ENCODE results near the gene BRD3. TPM values are rescaled to one million over a fixed set of nuclear protein-coding genes. Genes with fewer than 3 reads are reported as not detected.
A peak's percentile ranks its signal among the peaks of the same experiment; 100 is the strongest.

The BRD3 gene
- total and polyA plus RNA-seq, 4 experiments from 2014 or later = 16.0 to 48.5 (median 30.5) TPM

- H3K9me3 Mint-ChIP-seq = no peaks in the 10 kb centered on the region
- peaks cover 14% of the 10 kb centered on the region for H3K4me1 ChIP-seq (ENCODE audit: insufficient read depth, low read length)
- DNase-seq = no peak
- H3K36me3 Mint-ChIP-seq = peaks cover 10 to 20% of the 10 kb centered on the region in 2 donors
- no peaks in the 10 kb centered on the region for H3K27me3 ChIP-seq (ENCODE audit: insufficient read depth, low read length)
- CTCF ChIA-PET (ENCODE audit: partially characterized antibody) = no interaction called here
- H3K4me1 Mint-ChIP-seq = peaks cover 3 to 22% (median 8%) of the 10 kb centered on the region in 4 donors
- H3K9me3 ChIP-seq (ENCODE audit: control insufficient read depth in 1 of 2, low read length in 2 of 2) = no peaks in the 10 kb centered on the region
- POLR2A ChIA-PET (ENCODE audit: partially characterized antibody) = interaction anchor here (2.2 kb wide), 1 partner anchor 38 kb away, joined by 6 read pairs; no protein-coding TSS in a partner anchor
- no peak overlapping the region for H3K27ac Mint-ChIP-seq
- H3K27ac ChIP-seq (ENCODE audit: low read depth, low read length) = no peak overlapping the region
- no peaks in the 10 kb centered on the region for H3K27me3 Mint-ChIP-seq
- no peak overlapping the region for H3K4me3 Mint-ChIP-seq
- H3K36me3 ChIP-seq (ENCODE audit: insufficient read depth, low read length) = peaks cover 8% of the 10 kb centered on the region
- intact Hi-C loops (cut with micrococcal nuclease) = no loop called here
- H3K4me3 ChIP-seq (ENCODE audit: low read length in 2 of 2) = no peak overlapping the region
Measured at GRCh38 chr9:134028575-134029247, 39.1 kb downstream of the BRD3 start.

DNA sequence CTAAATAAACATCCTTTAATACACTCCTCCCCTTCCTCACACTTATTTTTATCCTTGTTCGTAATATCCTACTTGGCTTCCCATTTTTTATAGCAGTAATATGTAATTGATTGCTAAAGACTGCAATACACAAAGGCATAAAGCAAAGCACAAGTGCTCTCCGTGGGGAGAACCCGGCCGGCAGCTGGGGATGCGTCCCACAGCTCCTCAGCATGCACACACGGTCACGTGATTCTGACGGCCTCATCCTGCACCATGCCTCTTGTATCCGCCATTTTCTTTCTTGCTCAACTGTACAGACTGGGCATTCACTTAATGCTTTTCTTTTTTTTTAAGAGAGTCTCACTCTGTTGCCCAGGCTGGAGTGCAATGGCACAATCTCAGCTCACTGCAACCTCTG lies 39.8 kb downstream of the BRD3 start:
- H3K36me3 ChIP-seq (ENCODE audit: insufficient read depth, low read length) = peaks cover 4% of the 10 kb centered on the region
- H3K4me1 ChIP-seq (ENCODE audit: insufficient read depth, low read length) = peaks cover 14% of the 10 kb centered on the region
- H3K27ac ChIP-seq (ENCODE audit: low read depth, low read length) = no peak overlapping the region
- H3K27me3 ChIP-seq (ENCODE audit: insufficient read depth, low read length) = no peaks in the 10 kb centered on the region
- ChIA-PET CTCF (ENCODE audit: partially characterized antibody) (no interaction called here), POLR2A (ENCODE audit: partially characterized antibody) (interaction anchor here (2.2 kb wide), 1 partner anchor 38 kb away, joined by 6 read pairs; no protein-coding TSS in a partner anchor)
- no peak overlapping the region for H3K4me3 ChIP-seq (ENCODE audit: low read length in 2 of 2)
- H3K9me3 ChIP-seq (ENCODE audit: control insufficient read depth in 1 of 2, low read length in 2 of 2) = no peaks in the 10 kb centered on the region
- Mint-ChIP-seq H3K4me1 (peaks cover 3 to 22% (median 7%) of the 10 kb centered on the region in 4 donors), H3K4me3 (peak overlapping the region; percentile 5 to 63 (median 55)), H3K36me3 (peaks cover 4 to 13% of the 10 kb centered on the region in 2 donors), H3K9me3 (no peaks in the 10 kb centered on the region), H3K27ac (peak overlapping the region in 1 of 7 donors; percentile 64), H3K27me3 (no peaks in the 10 kb centered on the region)
- intact Hi-C loops (cut with micrococcal nuclease) = no loop called here
- DNase-seq = no peak

DNA sequence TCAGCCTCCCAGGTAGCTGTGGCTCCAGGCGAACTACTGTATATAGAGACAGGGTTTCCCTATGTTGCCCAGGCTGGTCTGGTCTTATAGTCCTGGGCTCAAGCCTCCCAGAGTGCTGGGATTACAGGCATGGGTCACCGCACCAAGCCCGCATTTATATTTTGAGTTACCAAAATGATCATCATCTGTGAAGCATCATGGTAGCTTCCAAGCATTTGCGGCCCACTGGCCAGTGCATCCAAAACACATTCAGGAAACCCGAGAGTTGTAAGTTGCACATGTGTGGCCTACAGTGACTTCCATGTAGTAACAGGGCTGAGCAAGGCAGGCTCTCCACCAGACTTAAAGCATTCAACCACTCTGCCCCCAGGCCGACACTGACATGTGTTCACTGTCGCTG lies 40.3 kb downstream of the BRD3 start:
- Mint-ChIP-seq H3K27me3 (no peaks in the 10 kb centered on the region), H3K36me3 (peaks cover 0 to 10% of the 10 kb centered on the region in 2 donors), H3K9me3 (no peaks in the 10 kb centered on the region), H3K27ac (peak overlapping the region in 2 of 7 donors; percentile 21 to 53), H3K4me1 (peaks cover 3 to 22% (median 7%) of the 10 kb centered on the region in 4 donors), H3K4me3 (peak overlapping the region in 7 of 8 donors; percentile 5 to 83 (median 57))
- Histone ChIP-seq H3K27ac (ENCODE audit: low read depth, low read length) (no peak overlapping the region), H3K4me3 (ENCODE audit: low read length in 2 of 2) (no peak overlapping the region), H3K9me3 (ENCODE audit: control insufficient read depth in 1 of 2, low read length in 2 of 2) (no peaks in the 10 kb centered on the region), H3K27me3 (ENCODE audit: insufficient read depth, low read length) (no peaks in the 10 kb centered on the region), H3K36me3 (ENCODE audit: insufficient read depth, low read length) (peaks cover 4% of the 10 kb centered on the region), H3K4me1 (ENCODE audit: insufficient read depth, low read length) (peaks cover 14% of the 10 kb centered on the region)
- CTCF ChIA-PET (ENCODE audit: partially characterized antibody) = no interaction called here
- intact Hi-C loops (cut with micrococcal nuclease) = no loop called here
- no peak for DNase-seq
- POLR2A ChIA-PET (ENCODE audit: partially characterized antibody) = interaction anchor here (2.2 to 3.6 kb wide), 2 partner anchors 39 to 136 kb away, joined by 6 to 25 read pairs; partner anchors contain the start of gene RNU6ATAC

GRCh38 chr9:134026981-134027380 lies 40.8 kb downstream of the BRD3 start:
- ChIA-PET CTCF (ENCODE audit: partially characterized antibody) (no interaction called here), POLR2A (ENCODE audit: partially characterized antibody) (interaction anchor here (2.2 to 3.6 kb wide), 2 partner anchors 39 to 137 kb away, joined by 6 to 25 read pairs; partner anchors contain the start of gene RNU6ATAC)
- Mint-ChIP-seq H3K27ac (peak overlapping the region in 2 of 7 donors; percentile 21 to 68), H3K36me3 (peaks cover 0 to 10% of the 10 kb centered on the region in 2 donors), H3K27me3 (no peaks in the 10 kb centered on the region), H3K4me3 (peak overlapping the region; percentile 43 to 83 (median 64)), H3K4me1 (peaks cover 3 to 22% (median 7%) of the 10 kb centered on the region in 4 donors), H3K9me3 (no peaks in the 10 kb centered on the region)
- no peaks in the 10 kb centered on the region for H3K9me3 ChIP-seq (ENCODE audit: control insufficient read depth in 1 of 2, low read length in 2 of 2)
- H3K4me3 ChIP-seq (ENCODE audit: low read length in 2 of 2) = no peak overlapping the region
- intact Hi-C loops (cut with micrococcal nuclease) = no loop called here
- H3K4me1 ChIP-seq (ENCODE audit: insufficient read depth, low read length) = peaks cover 14% of the 10 kb centered on the region
- peaks cover 4% of the 10 kb centered on the region for H3K36me3 ChIP-seq (ENCODE audit: insufficient read depth, low read length)
- DNase-seq = no peak
- no peaks in the 10 kb centered on the region for H3K27me3 ChIP-seq (ENCODE audit: insufficient read depth, low read length)
- no peak overlapping the region for H3K27ac ChIP-seq (ENCODE audit: low read depth, low read length)

GRCh38 chr9:134026581-134026980 lies 41.2 kb downstream of the BRD3 start:
- Histone ChIP-seq H3K9me3 (ENCODE audit: control insufficient read depth in 1 of 2, low read length in 2 of 2) (no peaks in the 10 kb centered on the region), H3K27ac (ENCODE audit: low read depth, low read length) (no peak overlapping the region), H3K4me3 (ENCODE audit: low read length in 2 of 2) (peak overlapping the region in 1 of 2 donors; percentile 89), H3K4me1 (ENCODE audit: insufficient read depth, low read length) (peaks cover 14% of the 10 kb centered on the region), H3K36me3 (ENCODE audit: insufficient read depth, low read length) (peaks cover under 1% of the 10 kb centered on the region), H3K27me3 (ENCODE audit: insufficient read depth, low read length) (no peaks in the 10 kb centered on the region)
- Mint-ChIP-seq H3K4me3 (peak overlapping the region; percentile 61 to 86 (median 81)), H3K9me3 (no peaks in the 10 kb centered on the region), H3K36me3 (peaks cover 0 to 10% of the 10 kb centered on the region in 2 donors), H3K27me3 (no peaks in the 10 kb centered on the region), H3K4me1 (peaks cover 3 to 22% (median 7%) of the 10 kb centered on the region in 4 donors), H3K27ac (peak overlapping the region in 1 of 7 donors; percentile 52)
- no peak for DNase-seq
- intact Hi-C loops (cut with micrococcal nuclease) = no loop called here
- ChIA-PET POLR2A (ENCODE audit: partially characterized antibody) (interaction anchor here (0.8 to 3.6 kb wide), 5 partner anchors 9 to 137 kb away, joined by 3 to 26 read pairs (median 10); partner anchors contain the start of genes RNU6ATAC and WDR5), CTCF (ENCODE audit: partially characterized antibody) (interaction anchor here (2.4 kb wide), 1 partner anchor 32 kb away, joined by 10 read pairs; no protein-coding TSS in a partner anchor)

DNA sequence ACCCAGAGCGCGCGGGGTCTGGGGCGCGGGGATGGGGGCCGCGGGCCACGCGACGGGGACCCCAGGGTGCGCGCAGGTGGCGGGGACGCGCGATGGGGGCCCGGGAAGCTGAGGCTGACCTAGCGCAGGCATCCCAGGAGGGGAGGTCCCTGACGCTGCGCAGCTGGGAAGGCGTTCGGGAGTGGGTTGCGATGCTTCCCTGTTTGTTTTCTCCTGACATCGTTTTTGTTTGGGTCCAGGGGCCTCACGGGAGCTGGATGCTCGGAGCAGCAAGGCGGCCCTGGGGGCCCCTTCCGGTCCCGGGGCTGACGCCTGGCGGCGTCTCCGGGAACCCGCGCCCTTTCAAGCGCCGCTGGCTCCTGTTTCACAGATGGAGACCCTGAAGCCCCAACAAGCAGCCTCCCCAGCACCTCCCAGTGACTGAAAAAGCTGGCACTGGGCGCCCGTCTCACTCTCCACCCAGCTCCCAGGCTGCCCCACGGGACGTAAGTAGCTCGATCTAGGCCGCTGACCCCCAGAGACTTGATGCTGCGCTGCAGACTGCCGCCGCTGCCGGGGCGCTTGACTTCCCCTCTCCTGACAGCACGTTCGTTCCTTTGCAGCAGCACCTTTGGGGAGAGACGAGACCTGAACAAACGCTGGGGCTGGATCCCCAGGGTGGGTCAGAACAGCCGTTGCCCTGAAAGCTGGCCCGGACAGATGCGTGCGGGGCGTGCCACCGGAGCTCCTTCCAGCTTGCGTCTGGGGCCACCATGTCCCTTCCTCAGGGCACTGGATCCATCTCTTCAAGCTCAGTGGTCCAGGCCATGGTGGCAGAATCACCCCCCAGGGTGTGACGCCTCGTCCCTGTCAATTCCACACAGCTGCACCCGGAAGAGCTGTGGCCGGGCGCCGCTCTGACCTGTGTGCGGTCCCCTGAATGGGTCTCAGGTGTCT lies 42.0 kb downstream of the BRD3 start:
- intact Hi-C loops (cut with micrococcal nuclease) = loop anchor here (1.0 kb wide), 4 partner anchors 34 to 138 kb away; partner anchors contain the start of genes BRD3, RNU6ATAC and VAV2
- Histone ChIP-seq H3K27me3 (ENCODE audit: insufficient read depth, low read length) (no peaks in the 10 kb centered on the region), H3K9me3 (ENCODE audit: control insufficient read depth in 1 of 2, low read length in 2 of 2) (no peaks in the 10 kb centered on the region), H3K4me3 (ENCODE audit: low read length in 2 of 2) (peak overlapping the region; percentile 36 to 89), H3K4me1 (ENCODE audit: insufficient read depth, low read length) (peaks cover 14% of the 10 kb centered on the region), H3K36me3 (ENCODE audit: insufficient read depth, low read length) (no peaks in the 10 kb centered on the region), H3K27ac (ENCODE audit: low read depth, low read length) (peak overlapping the region; percentile 68)
- peak overlapping the region in 5 of 7 donors; percentile 31 to 85 (median 52) for H3K27ac Mint-ChIP-seq
- H3K4me3 Mint-ChIP-seq = peak overlapping the region; percentile 78 to 86 (median 82)
- H3K9me3 Mint-ChIP-seq = no peaks in the 10 kb centered on the region
- H3K27me3 Mint-ChIP-seq = no peaks in the 10 kb centered on the region
- ChIA-PET POLR2A (ENCODE audit: partially characterized antibody) (interaction anchor here (0.6 to 3.6 kb wide), 8 partner anchors 9 to 381 kb away, joined by 3 to 26 read pairs (median 6); partner anchors contain the start of genes RNU6ATAC and WDR5), CTCF (ENCODE audit: partially characterized antibody) (interaction anchor here (1.2 to 2.4 kb wide), 2 partner anchors 32 to 45 kb away, joined by 3 to 10 read pairs; no protein-coding TSS in a partner anchor)
- H3K36me3 Mint-ChIP-seq = peaks cover 0 to 6% of the 10 kb centered on the region in 2 donors
- peaks cover 3 to 22% (median 7%) of the 10 kb centered on the region in 4 donors for H3K4me1 Mint-ChIP-seq
- DNase-seq = peak in 4 of 5 donors; percentile 36 to 53 (median 46)
